Stimulated activated CD8-positive, alpha-beta memory T cell treated with anti-CD3 and anti-CD28 coated beads, Interleukin-4, amount 100 ng/mL, for 4 hours (primary cell): ENCODE data around the gene OR10AD1.
A peak's percentile ranks its signal among the peaks of the same experiment; 100 is the strongest.
"Not testable (repeated sequence)": the region's sequence is repeated elsewhere in the genome, so short reads cannot be mapped to it uniquely, and the experiment has no call there.

Experiments
- DNase-seq, 2 donors: peaks; one replicate each; pipeline ENCODE4 v3.0.0-alpha.2; 2020; ENCODE audit warnings: low read depth in 2 of 2, low spot score in 1 of 2

The OR10AD1 gene

DNA sequence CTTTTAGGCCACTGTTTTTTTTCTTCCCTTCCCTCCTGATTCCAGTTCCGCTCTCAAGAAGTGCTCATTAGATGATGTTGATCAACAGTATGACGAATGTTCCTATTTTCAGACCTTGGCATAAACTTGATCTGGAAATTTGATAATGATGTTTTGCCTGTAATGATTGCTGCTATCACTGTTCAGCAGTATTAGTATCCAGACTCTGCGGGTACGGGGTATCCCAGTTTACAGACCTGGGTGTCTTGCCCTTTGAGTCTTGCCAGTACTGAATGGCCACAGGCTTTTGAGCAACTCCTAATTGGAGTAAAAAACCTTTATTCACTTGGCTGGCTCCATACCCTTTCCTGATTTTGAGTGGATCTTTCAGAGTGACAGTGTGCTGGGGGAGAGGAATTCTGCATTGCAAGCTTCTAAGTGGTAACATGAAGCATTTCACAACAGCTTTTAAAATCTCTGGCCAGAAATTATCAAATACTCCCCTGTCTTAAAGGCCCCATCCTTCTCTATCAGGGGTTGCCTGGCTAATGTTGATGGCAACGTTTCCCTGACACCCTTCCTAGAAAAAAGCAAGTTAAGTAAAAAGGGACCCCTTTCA, 39.8 kb downstream of the OR10AD1 start:
- DNase-seq = no peak

GRCh38 chr12:48160807-48161206, 42.3 kb downstream of the OR10AD1 start:
- DNase-seq = no peak

DNA sequence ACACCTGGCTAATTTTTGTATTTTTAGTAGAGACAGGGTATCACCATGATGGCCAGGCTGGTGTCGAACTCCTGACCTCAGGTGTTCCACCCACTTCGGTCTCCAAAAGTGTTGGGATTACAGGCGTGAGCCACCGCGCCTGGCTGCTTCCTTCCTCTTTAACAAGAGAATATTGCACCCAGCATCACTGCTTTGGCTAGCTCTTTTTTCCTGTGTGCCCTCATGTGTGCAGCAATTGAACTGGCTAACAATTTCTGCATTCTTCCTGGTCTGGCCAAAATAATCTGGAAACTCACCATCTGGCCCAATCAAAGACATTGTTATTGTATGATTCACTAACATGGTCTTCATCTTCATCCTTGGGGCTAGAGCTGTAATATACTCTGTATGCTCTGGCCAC, 43.0 kb downstream of the OR10AD1 start:
- no peak for DNase-seq

GRCh38 chr12:48157889-48158370, 45.2 kb downstream of the OR10AD1 start:
- no peak for DNase-seq

DNA sequence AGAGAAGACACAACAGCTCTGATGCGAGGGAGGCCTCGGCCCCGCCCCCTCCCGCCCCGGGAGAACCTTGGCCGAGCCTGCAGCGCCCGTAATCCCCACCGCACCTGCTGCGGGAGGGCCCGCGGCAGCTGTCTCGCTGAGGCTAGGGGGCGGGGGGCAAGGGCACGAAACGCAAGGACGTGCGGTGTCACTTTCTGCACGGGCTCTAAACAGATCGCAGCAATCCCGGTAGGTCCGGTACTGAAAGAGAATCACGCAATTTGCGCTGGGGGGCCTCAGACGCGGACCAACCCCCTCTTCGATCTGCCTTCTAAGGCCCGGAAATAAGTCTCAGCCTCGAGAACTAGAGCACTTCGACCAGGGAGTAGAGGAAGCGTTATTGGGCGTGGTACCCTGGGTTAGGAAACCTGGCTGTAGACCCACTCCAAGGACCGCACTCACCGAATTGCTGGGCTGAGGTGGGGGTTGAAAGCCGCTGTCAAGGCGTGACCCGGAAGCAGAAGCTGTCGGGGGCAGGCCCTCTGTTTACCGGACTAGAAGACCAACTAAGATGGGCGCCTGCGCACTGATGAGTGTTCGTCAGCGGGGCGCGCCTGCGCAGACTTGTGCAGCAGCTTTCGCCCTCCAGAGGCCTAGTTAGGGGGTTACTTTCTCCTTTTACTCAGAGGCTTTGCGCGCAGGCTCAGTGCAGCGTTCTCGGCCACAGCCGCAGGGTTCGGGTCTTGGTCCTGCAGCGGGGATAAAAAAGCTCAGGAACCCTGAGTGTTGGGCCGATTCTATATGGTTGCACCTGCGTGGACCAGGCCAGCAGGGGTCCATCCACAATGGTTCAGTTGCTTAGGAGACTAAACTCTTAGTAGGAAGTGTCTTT, 45.8 kb downstream of the OR10AD1 start, which contains the start of gene ASB8:
Gene ASB8 (minus strand): TSS at position 498 of the 871 bp plus-strand sequence. CDS start 4,019 bp downstream, outside the sequence.
- DNase-seq = peak; percentile 98 to 99

DNA sequence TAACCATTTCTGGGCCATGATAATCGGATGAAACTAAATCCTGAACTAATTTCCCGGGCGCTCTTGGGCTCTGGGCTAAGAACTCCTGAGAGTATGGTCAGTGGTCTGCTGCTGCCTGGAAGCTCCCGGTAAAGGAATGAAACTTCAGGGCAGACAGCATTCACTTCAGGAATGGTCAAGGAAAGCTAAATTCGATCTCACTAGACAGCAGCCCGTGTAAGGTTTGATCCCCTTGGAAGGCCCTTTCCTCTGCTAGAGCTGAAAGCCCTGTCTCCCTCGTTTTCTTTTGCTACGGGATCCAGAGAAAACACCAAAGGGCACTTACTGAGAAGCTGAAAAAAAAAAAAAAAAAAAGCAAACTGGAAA, 46.5 kb downstream of the OR10AD1 start:
- DNase-seq = no peak

- not testable (repeated sequence) for DNase-seq
Observed at GRCh38 chr12:48155786-48156185, 47.3 kb downstream of the OR10AD1 start.
